C4-2B (cell line): ENCODE results near the gene ELMO3.

Experiments used
- H3K27ac ChIP-seq: fragments of 450-650 bp; 2 replicates; pipeline ENCODE4 v1.5.1; 2017
- ZFX ChIP-seq: fragments of 450-650 bp; IDR thresholded peaks from 2 replicates; pipeline ENCODE4 v1.6.1; 2017
- TF ChIP-seq, protein P1 (sequence below): fragments of 450-650 bp; conservative IDR thresholded peaks from 2 replicates; pipeline ENCODE4 v1.5.1; 2017; ENCODE audit warnings: mild to moderate bottlenecking

The ELMO3 gene

DNA sequence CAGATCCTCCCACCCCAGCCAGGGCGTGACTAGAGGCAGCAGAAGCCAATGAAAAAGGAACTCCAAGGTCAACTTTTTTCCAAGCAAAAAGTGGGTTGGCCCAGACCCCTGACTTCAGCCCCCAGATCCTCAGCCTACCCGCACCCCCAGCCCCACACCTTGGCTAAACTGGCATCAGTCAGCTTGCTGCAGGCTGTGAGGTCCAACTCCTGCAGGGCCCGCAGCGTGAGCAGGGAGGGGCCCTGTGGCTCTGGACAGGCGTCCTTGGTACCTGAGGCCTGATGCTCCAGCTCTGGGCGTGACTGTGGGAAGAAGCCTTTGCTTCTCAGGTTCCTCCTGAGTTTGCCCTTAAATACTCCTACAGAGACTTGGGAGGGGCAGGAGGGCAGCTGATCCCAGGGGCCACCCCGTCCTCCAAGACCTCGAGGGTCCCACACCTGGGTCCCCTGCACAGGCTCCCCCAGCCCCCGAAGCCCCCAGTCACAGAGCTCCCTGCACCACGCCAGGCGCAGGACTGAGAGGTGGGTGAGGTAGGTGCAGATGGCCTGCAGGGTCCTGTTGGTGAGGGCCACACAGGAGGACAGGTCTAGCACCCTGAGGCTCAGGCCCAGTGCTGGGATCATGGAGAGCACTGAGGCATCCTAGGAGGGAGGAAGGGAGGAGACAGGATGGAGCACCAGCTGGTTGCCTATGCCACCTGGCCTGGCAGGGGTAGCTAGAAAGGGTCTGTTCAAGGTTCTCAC lies 9.4 kb downstream of the ELMO3 start:
- TF ChIP-seq, protein P1, sequence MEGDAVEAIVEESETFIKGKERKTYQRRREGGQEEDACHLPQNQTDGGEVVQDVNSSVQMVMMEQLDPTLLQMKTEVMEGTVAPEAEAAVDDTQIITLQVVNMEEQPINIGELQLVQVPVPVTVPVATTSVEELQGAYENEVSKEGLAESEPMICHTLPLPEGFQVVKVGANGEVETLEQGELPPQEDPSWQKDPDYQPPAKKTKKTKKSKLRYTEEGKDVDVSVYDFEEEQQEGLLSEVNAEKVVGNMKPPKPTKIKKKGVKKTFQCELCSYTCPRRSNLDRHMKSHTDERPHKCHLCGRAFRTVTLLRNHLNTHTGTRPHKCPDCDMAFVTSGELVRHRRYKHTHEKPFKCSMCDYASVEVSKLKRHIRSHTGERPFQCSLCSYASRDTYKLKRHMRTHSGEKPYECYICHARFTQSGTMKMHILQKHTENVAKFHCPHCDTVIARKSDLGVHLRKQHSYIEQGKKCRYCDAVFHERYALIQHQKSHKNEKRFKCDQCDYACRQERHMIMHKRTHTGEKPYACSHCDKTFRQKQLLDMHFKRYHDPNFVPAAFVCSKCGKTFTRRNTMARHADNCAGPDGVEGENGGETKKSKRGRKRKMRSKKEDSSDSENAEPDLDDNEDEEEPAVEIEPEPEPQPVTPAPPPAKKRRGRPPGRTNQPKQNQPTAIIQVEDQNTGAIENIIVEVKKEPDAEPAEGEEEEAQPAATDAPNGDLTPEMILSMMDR = no peak
- TF ChIP-seq ZFX = no peak
- H3K27ac ChIP-seq = peak overlapping the region; percentile 34

DNA sequence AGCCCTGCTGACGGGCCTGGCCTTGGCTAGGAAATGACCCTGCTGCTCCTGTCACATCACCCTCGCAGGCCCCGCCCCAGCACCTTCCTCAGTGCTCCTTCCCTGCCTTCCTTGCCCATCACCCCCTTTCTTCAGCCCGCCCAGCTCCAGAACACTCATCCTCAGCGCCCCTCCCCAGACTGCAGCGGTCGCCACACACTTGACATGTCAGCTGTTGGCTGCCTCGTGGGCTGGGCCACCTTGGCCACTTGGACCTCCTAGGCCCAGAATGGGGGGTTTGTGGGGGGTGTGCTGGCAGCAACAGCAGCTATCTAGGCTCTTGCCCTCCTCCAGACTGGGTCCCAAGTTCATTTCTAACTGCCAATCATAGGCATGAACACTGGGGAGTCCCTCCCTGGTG lies 10.6 kb downstream of the ELMO3 start:
- no peak overlapping the region for H3K27ac ChIP-seq
- TF ChIP-seq, protein P1 = no peak
- no peak for TF ChIP-seq ZFX

DNA sequence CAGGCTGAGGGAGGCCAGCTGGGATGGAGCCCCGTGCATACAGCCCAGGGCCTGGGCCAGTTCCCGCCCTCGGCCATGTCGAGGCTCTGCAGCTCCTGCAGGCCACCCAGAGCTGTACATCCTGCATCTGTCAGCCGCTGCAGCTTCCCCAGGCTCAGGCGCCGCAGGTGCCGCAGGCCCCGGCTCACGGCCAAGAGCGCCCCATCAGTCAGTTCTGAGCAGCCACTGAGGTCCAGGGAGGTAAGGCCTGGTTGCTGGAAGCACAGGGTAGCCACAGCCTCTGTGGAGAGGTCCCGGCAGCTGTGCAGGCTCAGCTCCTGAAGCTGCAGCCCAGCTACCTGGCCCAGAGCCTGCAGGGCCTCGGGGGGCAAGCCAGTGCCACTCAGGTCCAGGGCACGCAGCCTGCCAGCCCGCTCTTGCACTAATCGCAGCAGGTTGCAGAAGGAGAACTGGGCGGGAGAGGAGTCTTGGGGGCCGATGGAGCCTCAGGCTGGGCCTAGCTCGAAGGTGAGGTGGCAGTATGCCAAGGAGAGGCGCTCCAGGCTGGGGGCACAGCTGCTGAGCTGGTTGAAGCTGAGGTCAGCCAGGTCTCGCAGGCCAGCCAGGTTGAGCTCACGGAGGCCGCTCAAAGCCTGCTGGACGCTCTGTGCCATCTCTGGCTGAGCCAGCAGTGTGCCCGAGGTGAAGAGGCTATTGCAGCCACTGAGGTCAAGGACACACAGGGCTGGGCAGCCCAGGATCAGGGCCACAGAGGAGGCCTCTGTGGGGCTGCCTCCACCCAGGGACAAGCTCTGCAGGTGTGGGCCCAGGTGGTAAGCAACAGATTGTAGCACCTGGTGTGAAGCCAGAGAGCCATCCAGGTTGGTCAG lies 11.4 kb downstream of the ELMO3 start:
- H3K27ac ChIP-seq = no peak overlapping the region
- TF ChIP-seq ZFX = no peak

DNA sequence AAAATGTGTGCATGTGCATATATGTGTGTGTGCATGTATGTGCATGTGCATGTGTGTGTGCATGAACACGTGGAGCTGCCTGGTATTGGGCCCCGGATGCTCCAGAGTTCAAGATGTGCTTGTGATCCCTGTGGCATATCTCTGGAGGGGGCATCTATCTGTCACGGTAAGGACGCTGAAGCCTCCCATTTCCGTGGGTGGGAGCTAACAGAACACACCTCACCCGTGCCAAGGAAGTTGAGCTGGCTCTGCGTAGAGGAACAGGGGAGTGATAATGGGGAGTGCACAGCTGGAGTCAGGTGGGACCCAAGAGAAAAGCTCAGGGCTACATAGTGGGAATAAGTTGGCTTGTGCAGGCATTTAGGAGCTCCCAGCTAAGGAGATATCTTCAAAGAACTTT lies 12.7 kb downstream of the ELMO3 start:
- no peak overlapping the region for H3K27ac ChIP-seq
- no peak for TF ChIP-seq ZFX
- TF ChIP-seq, protein P1 = no peak

DNA sequence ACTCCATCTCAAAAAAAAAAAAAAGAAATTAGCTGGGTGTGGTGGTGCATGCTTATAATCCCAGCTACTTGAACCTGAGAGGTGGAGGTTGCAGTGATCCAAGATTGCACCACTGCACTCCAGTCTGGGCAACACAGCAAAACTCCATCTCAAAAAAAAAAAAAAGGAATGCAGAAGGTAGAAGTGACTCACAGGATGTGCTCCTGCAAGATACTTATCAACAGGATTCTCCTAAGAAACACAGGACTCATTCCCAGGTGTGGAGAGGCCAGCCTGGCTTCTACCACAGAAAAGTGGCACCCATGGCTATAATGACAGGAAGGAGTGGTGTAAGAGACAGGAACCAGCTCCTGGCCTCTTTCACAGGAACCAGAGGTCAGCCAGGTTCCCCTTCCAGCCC lies 13.8 kb downstream of the ELMO3 start:
- TF ChIP-seq, protein P1 = no peak
- TF ChIP-seq ZFX = no peak
- no peak overlapping the region for H3K27ac ChIP-seq

DNA sequence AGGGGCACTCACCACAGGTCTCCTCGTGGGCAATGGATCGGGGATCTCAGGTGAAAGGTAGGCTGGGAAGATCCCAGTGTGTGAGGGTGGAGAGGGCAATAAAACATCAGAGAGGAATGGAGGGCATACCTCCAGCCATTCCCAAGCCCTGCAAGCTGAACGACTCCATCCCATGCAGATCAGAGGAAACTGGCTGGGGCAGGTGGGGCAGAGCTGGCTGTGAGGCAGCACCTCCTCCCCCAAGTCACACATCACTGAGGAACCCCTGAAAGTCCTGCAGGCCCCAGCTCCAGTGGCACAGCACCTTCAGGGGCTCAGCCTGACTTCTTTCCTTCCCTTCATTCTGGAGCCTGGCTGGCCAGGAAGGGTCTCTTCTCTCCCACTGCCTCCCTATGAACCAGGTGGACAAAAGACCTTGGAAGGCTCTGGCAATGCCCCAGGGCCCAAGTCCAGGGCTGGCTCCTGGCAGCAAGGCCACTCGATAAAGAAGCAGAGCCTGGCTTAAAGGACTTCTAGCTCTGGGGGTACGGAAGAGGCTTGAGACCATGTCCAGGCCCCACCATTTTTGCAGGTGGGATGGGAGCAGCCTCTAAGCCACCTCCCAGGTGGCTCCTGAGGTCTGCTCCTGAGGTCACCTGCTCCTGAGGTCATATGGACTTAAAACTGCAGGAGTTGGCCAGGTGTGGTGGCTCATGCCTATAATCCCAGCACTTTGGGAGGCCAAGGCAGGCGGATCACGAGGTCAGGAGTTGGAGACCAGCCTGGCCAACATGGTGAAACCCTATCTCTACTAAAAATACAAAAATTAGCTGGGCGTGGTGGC lies 14.5 kb downstream of the ELMO3 start:
- no peak for TF ChIP-seq ZFX
- 0 out of 2 replicates have a peak overlapping the region, but pooled peaks have one; percentile 1 for H3K27ac ChIP-seq

DNA sequence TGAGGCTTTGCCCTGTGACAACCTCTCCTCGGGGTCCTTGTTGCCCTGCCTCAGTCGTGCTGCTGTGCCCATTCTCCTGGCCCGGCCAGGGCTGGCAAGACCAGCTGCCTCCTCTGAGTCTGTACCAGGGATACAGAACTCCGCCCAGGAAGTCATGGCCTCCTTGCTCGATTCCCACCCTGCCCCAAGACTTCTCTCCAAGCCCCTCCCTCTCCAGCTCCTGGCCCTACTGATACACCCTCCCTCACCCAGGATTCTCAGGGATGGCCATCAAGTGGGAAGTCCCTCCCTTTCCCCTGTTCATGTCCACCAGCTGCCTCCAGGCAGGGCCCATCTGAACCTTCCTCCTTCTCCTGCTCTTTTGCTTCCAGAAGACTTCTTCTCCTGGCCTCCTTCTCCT lies 16.8 kb downstream of the ELMO3 start:
- H3K27ac ChIP-seq = no peak overlapping the region
- TF ChIP-seq, protein P1 = no peak
- no peak for TF ChIP-seq ZFX
